Cerebellar cortex (tissue), 1 donor: ENCODE results near the gene ZNF793.

Experiments used
- DNase-seq: peaks from one replicate; pipeline ENCODE4 v3.0.0-alpha.2; 2015; ENCODE audit warnings: low spot score

ZNF793 gene

GRCh38 chr19:37506387-37507166 lies at the start of gene ZNF793:
Gene ZNF793 (plus strand): TSS chr19:37506939. CDS start chr19:37523440, 16,501 bp downstream.
- DNase-seq, result peak; percentile 90

- DNase-seq, result no peak
Measured at GRCh38 chr19:37466277-37466797, 40.4 kb upstream of the ZNF793 start.

- DNase-seq, result peak; percentile 97
Measured at GRCh38 chr19:37466798-37467607, 39.7 kb upstream of the ZNF793 start, which contains the start of gene ZNF569. Gene ZNF569 (minus strand): TSS chr19:37467444. CDS start chr19:37444921, 22,523 bp downstream.

DNA sequence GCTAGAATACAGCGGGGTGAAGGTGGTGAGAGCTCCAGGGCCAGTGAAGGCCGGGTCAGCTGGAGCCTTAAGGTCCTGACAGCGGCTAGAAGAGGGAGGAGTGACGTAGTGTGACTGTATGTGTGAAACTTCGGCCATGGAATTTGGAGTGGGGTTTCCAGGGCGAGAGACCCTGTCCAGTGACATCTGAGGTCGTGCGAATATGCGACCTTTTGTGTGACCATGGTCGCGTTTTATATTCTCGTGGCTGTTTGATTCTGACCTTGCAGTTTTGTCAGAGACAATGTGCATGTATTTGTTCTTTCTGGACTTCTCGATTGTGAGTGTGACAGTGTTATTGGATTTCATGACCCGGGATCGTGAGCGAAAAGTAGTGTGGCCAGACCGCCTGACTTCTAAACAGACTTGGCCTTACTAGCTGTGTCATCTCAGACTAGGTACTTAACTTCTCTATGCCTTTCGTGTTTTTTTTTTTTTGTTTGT lies 39.1 kb upstream of the ZNF793 start:
- no peak for DNase-seq

- DNase-seq, result peak; percentile 86
Measured at GRCh38 chr19:37468961-37469777, 37.6 kb upstream of the ZNF793 start, which contains the start of gene ZNF570. Gene ZNF570 (plus strand): TSS chr19:37469356. CDS start chr19:37470355, 999 bp downstream.

DNA sequence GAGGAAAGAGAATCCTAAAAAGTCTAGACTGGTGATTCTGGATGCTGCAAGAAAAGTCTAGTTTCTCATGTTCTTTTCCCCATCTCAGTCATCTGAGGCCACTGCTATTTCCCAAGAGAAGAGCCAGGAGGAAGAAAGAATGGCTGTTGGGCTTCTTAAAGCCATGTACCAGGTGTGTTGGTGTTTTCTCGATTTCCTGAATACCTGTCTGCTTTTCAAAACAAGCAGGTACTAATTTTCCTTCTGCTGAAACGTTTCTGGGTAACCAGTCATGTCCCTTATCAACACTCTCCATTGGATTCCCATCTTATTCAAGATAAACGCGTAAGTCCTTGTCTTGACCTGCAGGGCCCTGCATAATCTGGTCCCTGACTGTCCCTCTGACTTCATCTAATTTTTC lies 36.5 kb upstream of the ZNF793 start:
- DNase-seq, result no peak

- DNase-seq, result no peak
Measured at GRCh38 chr19:37472165-37472564, 34.6 kb upstream of the ZNF793 start.

DNA sequence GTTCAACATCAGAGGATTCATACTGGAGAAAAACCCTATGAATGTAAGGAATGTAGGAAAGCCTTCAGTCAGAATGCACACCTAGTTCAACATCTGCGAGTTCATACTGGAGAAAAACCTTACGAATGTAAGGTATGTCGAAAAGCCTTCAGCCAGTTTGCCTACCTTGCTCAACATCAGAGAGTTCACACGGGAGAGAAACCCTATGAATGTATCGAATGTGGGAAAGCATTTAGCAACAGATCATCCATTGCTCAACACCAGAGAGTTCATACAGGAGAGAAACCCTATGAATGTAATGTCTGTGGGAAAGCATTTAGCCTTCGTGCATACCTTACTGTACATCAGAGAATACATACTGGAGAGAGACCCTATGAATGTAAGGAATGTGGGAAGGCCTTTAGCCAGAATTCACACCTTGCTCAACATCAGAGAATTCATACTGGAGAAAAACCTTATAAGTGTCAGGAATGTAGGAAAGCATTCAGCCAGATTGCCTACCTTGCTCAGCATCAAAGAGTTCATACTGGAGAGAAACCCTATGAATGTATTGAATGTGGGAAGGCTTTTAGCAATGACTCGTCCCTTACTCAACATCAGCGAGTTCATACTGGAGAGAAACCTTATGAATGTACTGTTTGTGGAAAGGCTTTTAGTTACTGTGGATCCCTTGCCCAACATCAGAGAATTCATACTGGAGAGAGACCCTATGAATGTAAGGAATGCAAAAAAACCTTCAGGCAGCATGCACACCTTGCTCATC lies 22.2 kb upstream of the ZNF793 start:
- no peak for DNase-seq

DNA sequence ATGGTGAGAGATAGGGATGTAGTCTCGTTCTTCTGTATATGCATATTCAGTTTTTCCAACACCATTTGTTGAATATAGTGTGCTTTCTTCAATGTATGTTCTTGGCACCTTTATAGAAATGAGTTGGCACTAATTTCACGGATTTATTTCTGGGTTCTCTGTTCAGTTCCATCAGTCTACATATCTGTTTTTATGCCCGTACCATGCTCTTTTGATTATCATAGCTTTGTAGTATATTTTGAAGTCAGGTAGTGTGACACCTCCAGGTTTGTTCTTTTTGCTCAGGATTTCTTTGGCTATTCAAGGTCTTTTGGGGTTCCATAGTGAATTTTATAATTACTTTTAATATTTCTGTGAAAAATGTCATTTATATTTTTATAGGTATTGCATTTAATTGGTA lies 14.5 kb upstream of the ZNF793 start:
- no peak for DNase-seq

DNA sequence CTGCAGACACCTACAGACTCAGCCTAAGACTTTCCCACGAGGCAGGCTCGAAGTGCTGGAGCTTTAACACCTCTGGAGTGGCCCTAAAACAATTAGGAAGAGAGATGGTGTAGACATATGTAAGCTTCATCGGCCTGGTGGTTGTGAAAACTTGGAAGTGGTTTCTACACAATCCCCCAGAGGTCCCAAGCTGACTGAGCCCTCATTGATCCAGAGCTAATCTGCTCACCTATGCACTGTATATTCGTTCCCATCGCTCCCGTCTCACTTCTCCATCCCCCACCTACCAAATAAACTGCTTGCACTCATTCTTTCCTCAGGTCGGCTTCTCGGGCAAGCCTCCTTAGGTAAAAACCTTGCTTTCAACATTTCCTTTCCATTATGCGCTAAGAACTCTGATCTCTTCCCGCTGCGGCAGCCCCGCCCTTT lies 767 bp upstream of the ZNF793 start:
- DNase-seq, result no peak

DNA sequence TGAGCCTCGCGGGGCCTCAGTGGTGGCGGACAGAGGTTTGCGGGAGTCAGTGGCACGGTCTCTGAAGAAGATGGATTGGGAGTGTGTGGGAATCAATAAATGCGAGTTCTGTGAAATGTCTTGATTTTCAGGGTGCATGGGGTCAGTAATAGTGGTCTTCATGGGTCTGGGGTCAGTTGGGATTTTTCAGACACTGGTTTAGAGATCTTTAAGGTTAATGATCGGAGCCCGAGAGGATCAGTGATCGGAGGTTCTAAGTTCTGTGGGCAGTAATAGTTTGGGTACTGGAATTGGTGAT lies 377 bp downstream of the ZNF793 start:
- DNase-seq, result no peak

GRCh38 chr19:37511186-37511585 lies 4.4 kb downstream of the ZNF793 start:
- no peak for DNase-seq

- DNase-seq, result no peak
Measured at GRCh38 chr19:37511821-37512220, 5.1 kb downstream of the ZNF793 start.

- no peak for DNase-seq
Measured at GRCh38 chr19:37513397-37513796, 6.7 kb downstream of the ZNF793 start.

DNA sequence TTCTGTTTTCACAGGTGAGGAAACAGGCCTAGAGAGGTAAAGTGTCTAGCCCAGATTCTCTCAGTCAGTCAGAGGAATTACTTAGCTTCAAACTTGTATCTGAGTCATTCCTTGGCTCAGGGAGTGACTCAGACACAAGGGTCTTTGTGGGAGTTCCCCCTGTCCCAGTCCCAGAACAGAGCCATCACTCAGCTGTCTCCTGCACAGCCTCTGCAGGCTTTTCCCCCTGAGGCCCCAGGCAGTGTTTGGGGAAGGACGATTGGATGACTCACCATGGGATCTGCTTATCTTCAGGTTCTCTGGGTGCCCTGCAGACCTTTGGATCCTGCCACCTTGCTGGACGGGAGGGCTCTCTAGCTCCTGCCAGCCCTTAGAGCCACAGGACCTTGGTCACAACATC lies 13.2 kb downstream of the ZNF793 start:
- no peak for DNase-seq

- DNase-seq, result no peak
Measured at GRCh38 chr19:37537391-37537947, 30.7 kb downstream of the ZNF793 start.

DNA sequence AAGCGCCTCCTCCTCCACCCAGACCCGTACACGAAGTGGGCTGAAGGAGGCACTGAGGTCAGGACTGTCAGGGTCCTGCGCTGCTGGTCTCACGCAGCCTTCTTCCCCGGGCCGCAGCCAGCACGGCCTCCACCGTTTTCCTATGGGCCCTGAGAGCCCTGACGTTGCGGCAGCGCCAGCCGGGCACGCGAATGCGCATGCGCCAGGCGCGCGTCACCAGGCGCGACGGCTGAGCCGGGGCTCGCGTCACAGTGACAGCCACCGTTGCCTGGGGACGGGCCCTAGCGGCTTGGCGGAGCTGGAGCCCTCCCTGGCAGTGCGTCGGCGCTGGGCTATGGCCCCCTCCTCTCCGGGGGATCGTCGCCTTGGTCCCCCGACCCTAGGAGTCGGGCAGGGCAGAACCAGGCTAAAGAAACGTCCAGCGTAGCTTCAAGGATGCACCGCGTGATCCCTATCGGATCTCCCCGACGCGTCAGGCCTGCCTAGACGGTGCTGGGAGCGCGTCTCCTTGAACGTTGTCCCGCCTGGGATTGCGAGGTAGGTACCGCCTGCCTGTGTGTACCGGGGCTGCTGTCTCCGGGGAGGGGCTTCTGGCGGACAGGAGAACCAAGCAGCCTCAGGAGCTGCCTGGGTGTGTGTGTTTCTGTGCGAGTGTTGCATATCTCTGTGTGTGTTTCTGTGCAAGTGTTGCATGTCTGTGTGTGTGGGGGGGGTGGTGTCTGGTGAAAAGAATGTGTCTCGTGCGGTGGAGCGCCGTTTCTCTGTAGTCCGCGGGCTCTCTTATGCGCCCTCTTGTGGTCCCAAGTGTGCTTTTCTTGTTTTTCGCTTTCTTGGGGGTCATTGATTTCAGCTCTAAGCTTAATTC lies 44.6 kb downstream of the ZNF793 start:
- DNase-seq, result no peak

DNA sequence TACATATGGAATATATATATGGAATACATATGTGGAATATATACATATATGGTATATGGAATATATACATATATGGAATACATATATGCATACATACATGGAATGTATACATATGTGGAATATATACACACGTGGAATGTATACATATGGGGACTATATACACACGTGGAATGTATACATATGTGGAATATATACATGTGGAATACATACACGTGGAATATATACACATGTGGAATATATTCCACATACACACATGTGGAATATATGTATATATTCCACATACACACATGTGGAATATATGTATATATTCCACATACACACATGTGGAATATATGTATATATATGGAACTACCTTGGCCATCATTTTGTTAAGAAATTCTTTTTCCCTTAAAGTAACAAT lies 56.8 kb downstream of the ZNF793 start:
- no peak for DNase-seq

GRCh38 chr19:37564624-37565369 lies 58.1 kb downstream of the ZNF793 start:
- DNase-seq, result no peak
